ENCODE results near the gene GALNT2. TPM values are rescaled to one million over a fixed set of nuclear protein-coding genes. Genes with fewer than 3 reads are reported as not detected.

GALNT2 gene
- total RNA-seq, 4 donors from 2014 or later = 41.7 to 56.4 (median 50.7) TPM

- no peak for TF ChIP-seq CTCF (IDR thresholded peaks at IDR 0.05; ENCODE audit: low read depth)
Observed at GRCh38 chr1:230243583-230244353, 176.7 kb downstream of the GALNT2 start.

GRCh38 chr1:230246551-230246950, 179.5 kb downstream of the GALNT2 start:
- TF ChIP-seq CTCF (IDR thresholded peaks at IDR 0.05; ENCODE audit: low read depth) = no peak

- TF ChIP-seq CTCF (IDR thresholded peaks at IDR 0.05; ENCODE audit: low read depth) = no peak
Observed at GRCh38 chr1:230248016-230248888, 181.2 kb downstream of the GALNT2 start.

GRCh38 chr1:230248889-230249270, 181.8 kb downstream of the GALNT2 start:
- TF ChIP-seq CTCF (IDR thresholded peaks at IDR 0.05; ENCODE audit: low read depth) = no peak

GRCh38 chr1:230249695-230250480, 182.8 kb downstream of the GALNT2 start:
- TF ChIP-seq CTCF (IDR thresholded peaks at IDR 0.05; ENCODE audit: low read depth) = no peak

- TF ChIP-seq CTCF (IDR thresholded peaks at IDR 0.05; ENCODE audit: low read depth) = no peak
Observed at GRCh38 chr1:230250666-230251065, 183.6 kb downstream of the GALNT2 start.

All from subcutaneous adipose tissue (tissue), 4 donors.